ENCODE data around the gene GPT2.

GPT2 gene

DNA sequence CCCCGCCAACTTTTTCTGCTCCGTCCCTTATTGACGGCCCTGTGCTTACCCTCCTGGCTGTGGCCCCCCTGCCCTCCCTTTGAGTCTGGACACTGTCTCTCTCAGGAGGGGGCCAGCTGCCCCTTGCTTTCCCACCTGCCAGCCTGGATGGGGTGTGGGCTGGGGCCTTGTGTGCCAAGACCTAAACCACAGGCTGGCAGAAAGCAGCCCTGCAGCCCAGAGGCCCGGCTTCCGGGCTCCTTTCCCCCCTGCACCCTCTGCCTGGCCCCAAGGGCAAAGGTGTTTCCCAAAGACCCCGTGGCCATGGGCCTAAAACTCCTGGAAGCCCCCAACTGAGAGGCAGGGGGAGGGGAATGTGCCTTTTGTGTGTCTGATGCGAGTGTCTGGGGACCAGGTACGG, 17.5 kb downstream of the GPT2 start:
- H3K9ac ChIP-seq (ENCODE audit: low read length) = no peak overlapping the region
- no peak for DNase-seq (ENCODE audit: low read depth)
- peaks cover 59% of the 10 kb centered on the region for H3K36me3 ChIP-seq (ENCODE audit: control insufficient read depth, insufficient read depth, low read length, severe bottlenecking)

DNA sequence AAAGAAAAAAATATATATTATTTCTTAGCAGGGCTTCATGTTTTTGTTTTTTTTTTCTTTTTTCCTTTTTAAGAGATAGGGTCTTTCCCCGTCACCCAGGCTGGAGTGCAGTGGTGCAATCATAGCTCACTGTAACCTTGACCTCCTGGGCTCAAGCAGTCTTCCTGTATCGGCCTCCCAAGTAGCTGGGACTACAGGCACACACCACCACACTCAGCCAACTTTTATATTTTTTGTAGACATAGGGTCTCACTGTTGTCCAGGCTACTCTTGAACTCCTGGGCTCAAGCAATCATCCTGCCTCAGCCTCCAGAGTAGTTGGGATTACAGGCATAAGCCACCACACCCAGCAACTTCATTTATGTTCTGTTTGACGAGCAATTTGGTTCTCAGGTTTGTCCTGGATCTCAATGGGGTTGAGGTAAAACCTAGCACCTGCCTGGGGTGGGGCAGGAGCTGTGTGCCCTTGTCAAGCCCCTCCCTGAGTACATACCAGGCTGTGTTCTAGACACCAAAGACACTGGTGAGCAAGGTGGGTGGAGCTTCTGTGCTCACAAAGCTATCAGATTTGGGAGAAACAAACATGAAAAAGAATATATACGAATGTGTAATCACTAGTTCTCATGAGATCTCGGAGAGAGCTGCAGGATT, 19.2 kb downstream of the GPT2 start:
- H3K4me3 ChIP-seq (ENCODE audit: low read length) = no peak overlapping the region
- DNase-seq (ENCODE audit: low read depth) = no peak
- no peak overlapping the region for H3K9ac ChIP-seq (ENCODE audit: low read length)
- H3K36me3 ChIP-seq (ENCODE audit: control insufficient read depth, insufficient read depth, low read length, severe bottlenecking) = peaks cover 67% of the 10 kb centered on the region
- H3K27me3 ChIP-seq (replicated peaks; ENCODE audit: control insufficient read depth, insufficient read depth, low read length) = no peaks in the 10 kb centered on the region
- H3K9me3 ChIP-seq (ENCODE audit: control insufficient read depth, low read length) = no peaks in the 10 kb centered on the region
- H3K4me1 ChIP-seq (ENCODE audit: control insufficient read depth, insufficient read depth, low read length) = peaks cover 24% of the 10 kb centered on the region

More for the DNA sequence above, 17.5 kb downstream of the GPT2 start:
- no peaks in the 10 kb centered on the region for H3K9me3 ChIP-seq (ENCODE audit: control insufficient read depth, low read length)
- no peaks in the 10 kb centered on the region for H3K27me3 ChIP-seq (replicated peaks; ENCODE audit: control insufficient read depth, insufficient read depth, low read length)
- H3K4me1 ChIP-seq (ENCODE audit: control insufficient read depth, insufficient read depth, low read length) = peaks cover 15% of the 10 kb centered on the region
- H3K4me3 ChIP-seq (ENCODE audit: low read length) = no peak overlapping the region

DNA sequence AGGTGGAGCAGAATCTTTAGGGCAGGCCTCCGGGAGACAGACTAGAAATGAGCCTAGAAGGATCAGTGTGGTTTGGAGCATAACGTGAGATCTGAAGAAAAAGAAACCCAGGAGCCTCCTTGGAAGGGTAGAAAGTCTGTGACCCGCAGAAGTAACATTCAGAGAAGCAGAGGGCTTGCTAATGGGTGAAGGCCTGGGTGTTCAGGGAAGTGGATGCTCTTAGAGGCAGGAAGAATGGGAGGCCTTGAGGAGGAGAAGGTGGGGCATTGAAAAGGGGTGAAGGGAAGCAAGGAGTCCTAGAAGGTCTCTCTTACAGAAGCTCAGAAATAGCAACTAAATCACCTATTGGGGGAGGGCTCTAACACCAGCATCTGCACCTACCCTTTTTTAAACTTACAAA, 20.3 kb downstream of the GPT2 start:
- Histone ChIP-seq H3K4me3 (ENCODE audit: low read length) (no peak overlapping the region), H3K27me3 (replicated peaks; ENCODE audit: control insufficient read depth, insufficient read depth, low read length) (no peaks in the 10 kb centered on the region), H3K9ac (ENCODE audit: low read length) (no peak overlapping the region), H3K36me3 (ENCODE audit: control insufficient read depth, insufficient read depth, low read length, severe bottlenecking) (peaks cover 70% of the 10 kb centered on the region), H3K4me1 (ENCODE audit: control insufficient read depth, insufficient read depth, low read length) (peaks cover 22% of the 10 kb centered on the region), H3K9me3 (ENCODE audit: control insufficient read depth, low read length) (no peaks in the 10 kb centered on the region)
- no peak for DNase-seq (ENCODE audit: low read depth)

DNA sequence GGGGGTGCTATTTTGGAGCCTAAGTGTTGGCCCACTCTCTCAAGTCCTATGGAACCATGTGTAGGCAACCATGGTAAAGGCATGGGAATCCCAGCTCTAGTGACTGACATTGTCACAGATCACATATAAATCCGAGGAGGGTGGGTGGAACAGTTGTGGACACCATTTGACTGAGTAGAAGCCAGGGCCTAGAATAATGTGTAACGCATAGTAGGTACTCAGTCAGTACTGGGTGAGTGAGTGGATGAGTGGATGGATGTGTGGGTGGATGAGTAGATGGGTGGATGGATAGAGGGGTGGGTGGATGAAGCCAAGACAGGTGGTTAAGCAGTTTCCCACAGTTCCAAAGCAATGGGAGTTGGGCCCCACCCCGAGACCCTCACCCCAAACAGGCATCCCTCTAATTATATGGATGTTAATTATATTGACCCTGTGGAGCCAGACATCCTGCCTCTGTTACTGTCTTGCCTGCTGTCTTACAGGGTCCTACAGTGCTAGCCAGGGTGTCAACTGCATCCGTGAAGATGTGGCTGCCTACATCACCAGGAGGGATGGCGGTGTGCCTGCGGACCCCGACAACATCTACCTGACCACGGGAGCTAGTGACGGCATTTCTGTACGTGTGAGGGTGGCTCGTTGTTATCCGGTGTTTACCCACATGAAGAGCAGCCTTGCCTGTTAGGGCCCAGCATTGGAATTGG, 22.3 kb downstream of the GPT2 start:
- Histone ChIP-seq H3K36me3 (ENCODE audit: control insufficient read depth, insufficient read depth, low read length, severe bottlenecking) (peaks cover 70% of the 10 kb centered on the region), H3K4me3 (ENCODE audit: low read length) (no peak overlapping the region), H3K27me3 (replicated peaks; ENCODE audit: control insufficient read depth, insufficient read depth, low read length) (no peaks in the 10 kb centered on the region), H3K4me1 (ENCODE audit: control insufficient read depth, insufficient read depth, low read length) (peaks cover 14% of the 10 kb centered on the region), H3K9ac (ENCODE audit: low read length) (no peak overlapping the region), H3K9me3 (ENCODE audit: control insufficient read depth, low read length) (no peaks in the 10 kb centered on the region)
- DNase-seq (ENCODE audit: low read depth) = no peak

DNA sequence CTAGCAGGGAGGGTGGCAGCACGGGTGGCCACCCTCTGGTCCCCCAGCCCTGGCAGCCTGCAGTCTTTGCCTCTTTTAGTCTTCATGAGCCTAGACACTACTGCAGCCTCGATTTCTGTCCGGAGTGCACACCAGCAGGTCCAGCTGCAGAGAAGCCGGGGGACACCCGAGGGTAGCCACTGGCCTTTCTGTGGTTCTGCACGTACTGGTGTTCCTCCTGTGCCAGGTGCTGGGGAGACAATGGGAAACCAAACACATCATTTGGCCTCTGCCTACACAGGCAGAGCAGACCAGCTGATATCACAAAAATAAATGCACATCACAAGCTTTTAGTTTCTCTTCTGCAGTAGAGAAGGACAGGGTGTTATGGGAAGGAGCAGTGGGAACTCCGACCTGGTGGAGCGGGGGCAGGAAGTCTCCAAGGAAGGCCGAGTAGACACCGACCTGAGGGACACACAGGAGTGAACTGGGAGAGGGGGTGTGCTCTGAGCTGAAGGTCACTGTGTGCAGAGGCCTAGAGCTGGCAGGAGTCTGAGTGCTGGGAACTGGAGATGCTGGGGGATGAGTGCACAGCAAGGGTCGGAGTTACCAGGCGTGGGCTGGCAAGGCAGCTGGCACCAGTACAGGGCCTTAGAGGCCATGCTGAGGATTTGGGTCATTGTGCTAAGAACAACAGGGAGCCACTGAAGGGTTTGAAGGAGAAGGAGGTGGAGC, 23.1 kb downstream of the GPT2 start:
- Histone ChIP-seq H3K4me1 (ENCODE audit: control insufficient read depth, insufficient read depth, low read length) (peaks cover 14% of the 10 kb centered on the region), H3K9me3 (ENCODE audit: control insufficient read depth, low read length) (no peaks in the 10 kb centered on the region), H3K9ac (ENCODE audit: low read length) (no peak overlapping the region), H3K27me3 (replicated peaks; ENCODE audit: control insufficient read depth, insufficient read depth, low read length) (no peaks in the 10 kb centered on the region), H3K4me3 (ENCODE audit: low read length) (no peak overlapping the region), H3K36me3 (ENCODE audit: control insufficient read depth, insufficient read depth, low read length, severe bottlenecking) (peaks cover 70% of the 10 kb centered on the region)
- no peak for DNase-seq (ENCODE audit: low read depth)

DNA sequence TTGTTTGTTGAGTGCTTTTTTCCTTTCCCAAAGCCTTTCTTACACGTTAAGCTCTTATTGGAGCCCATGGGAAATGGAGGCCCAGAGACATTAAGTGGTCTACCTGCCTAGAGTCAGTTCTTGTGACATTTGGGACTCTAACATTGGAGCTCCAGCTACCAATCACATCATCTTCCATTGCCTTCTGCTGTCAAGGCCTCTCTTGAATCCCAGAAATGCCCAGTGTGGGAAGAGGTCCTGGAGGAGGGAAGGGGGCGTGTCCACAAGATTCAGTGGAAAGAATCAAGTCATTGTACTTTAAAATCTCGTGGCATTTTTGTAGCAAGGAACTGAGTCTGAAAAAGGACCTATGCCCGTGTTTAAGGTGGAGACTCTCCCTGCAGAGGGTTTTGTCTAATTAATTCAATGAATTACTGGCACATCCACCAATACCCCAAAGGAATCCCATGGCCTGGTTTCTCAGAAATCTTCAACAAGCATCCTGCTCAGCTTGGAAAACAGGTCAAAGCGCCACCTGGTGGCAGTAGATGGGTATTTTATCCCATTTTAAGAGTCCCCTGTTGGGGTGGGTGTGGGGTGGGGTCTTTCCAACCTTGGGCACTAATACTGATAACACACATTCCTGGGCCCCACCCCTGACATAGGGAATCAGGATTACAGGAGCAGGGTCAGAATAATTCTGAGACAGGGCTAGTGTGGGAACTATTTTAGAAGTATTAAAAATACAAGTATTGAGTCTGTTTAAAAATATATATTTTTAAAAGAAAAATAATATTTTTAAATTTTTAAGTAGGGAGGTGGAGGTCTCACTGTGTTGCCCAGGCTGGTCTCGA, 24.6 kb downstream of the GPT2 start:
- H3K9me3 ChIP-seq (ENCODE audit: control insufficient read depth, low read length) = no peaks in the 10 kb centered on the region
- peaks cover 74% of the 10 kb centered on the region for H3K36me3 ChIP-seq (ENCODE audit: control insufficient read depth, insufficient read depth, low read length, severe bottlenecking)
- no peak overlapping the region for H3K4me3 ChIP-seq (ENCODE audit: low read length)
- H3K9ac ChIP-seq (ENCODE audit: low read length) = no peak overlapping the region
- DNase-seq (ENCODE audit: low read depth) = peak; percentile 84
- peaks cover 14% of the 10 kb centered on the region for H3K4me1 ChIP-seq (ENCODE audit: control insufficient read depth, insufficient read depth, low read length)
- H3K27me3 ChIP-seq (replicated peaks; ENCODE audit: control insufficient read depth, insufficient read depth, low read length) = no peaks in the 10 kb centered on the region

DNA sequence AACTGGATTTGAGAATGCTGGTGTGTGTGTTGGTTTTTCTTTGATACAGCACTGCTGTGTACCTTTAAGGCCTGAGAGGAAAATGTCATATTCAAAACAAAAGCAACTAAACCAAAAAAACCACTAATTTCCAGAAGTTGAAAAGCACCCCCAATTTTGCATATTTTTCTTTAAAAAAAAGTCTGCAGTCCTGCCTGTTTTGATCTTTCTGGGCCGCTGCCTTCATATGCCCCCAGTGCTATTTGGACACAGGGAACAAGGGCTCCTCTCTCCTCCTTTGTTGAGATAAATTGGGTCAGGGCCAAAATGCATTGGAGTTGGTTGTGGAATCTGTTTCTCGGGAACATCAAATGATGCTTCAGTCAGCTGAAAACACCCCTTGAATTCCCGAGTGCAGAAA, 26.9 kb downstream of the GPT2 start:
- no peak for DNase-seq (ENCODE audit: low read depth)
- Histone ChIP-seq H3K9ac (ENCODE audit: low read length) (no peak overlapping the region), H3K4me3 (ENCODE audit: low read length) (no peak overlapping the region), H3K27me3 (replicated peaks; ENCODE audit: control insufficient read depth, insufficient read depth, low read length) (no peaks in the 10 kb centered on the region), H3K36me3 (ENCODE audit: control insufficient read depth, insufficient read depth, low read length, severe bottlenecking) (peaks cover 78% of the 10 kb centered on the region), H3K9me3 (ENCODE audit: control insufficient read depth, low read length) (no peaks in the 10 kb centered on the region), H3K4me1 (ENCODE audit: control insufficient read depth, insufficient read depth, low read length) (peaks cover 14% of the 10 kb centered on the region)

DNA sequence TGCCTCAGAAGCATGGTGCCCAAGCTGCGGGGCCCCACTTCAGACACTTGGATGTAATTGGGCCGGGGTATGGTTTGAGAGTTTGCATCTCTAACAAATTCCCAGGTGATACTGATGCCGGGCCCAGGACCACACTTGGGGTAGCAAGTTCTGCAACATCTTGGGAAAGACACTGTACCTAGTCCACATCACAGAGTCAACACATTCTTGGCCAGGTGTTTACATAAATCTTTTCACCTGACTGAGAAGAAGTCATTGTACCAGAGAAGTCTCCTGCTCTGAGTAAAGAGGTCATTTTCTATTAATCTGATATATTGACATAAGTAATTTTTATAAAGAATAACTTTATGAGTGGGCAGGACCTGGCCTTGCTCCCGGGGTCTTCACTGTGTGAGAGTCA, 27.5 kb downstream of the GPT2 start:
- peaks cover 14% of the 10 kb centered on the region for H3K4me1 ChIP-seq (ENCODE audit: control insufficient read depth, insufficient read depth, low read length)
- no peak for DNase-seq (ENCODE audit: low read depth)
- H3K4me3 ChIP-seq (ENCODE audit: low read length) = no peak overlapping the region
- H3K9me3 ChIP-seq (ENCODE audit: control insufficient read depth, low read length) = no peaks in the 10 kb centered on the region
- peaks cover 77% of the 10 kb centered on the region for H3K36me3 ChIP-seq (ENCODE audit: control insufficient read depth, insufficient read depth, low read length, severe bottlenecking)
- no peaks in the 10 kb centered on the region for H3K27me3 ChIP-seq (replicated peaks; ENCODE audit: control insufficient read depth, insufficient read depth, low read length)
- H3K9ac ChIP-seq (ENCODE audit: low read length) = no peak overlapping the region

DNA sequence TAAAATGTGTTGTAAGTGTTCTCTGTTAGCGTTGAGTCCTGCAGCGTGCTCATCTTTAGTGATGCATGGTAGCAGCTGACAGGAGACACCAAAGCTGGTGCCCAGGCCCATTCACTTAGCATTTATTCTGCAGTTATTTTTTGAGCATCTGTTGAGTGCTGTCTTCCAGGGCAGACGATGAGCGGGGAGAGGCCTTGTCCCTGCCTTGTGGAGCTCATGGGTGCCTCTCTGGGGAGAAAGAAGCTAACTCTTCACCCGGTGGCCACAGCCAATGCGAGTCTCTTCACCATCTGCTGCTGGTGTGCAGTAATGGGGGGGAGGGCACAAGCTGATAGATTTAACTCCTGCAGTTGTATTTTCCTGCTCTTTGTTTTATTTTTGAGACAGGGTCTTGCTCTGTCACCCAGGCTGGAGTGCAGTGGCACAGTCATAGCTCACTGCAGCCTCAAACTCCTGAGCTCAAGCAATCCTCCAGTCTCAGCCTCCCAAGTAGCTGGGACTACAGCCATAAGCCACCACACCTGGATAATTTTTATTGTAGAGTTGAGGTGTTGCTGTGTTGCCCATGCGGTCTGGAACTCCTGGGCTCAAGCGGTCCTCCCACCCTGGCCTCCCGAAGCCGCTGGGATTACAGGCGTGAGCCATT, 30.5 kb downstream of the GPT2 start:
- Histone ChIP-seq H3K9ac (ENCODE audit: low read length) (no peak overlapping the region), H3K36me3 (ENCODE audit: control insufficient read depth, insufficient read depth, low read length, severe bottlenecking) (peaks cover 93% of the 10 kb centered on the region), H3K27me3 (replicated peaks; ENCODE audit: control insufficient read depth, insufficient read depth, low read length) (no peaks in the 10 kb centered on the region), H3K4me3 (ENCODE audit: low read length) (no peak overlapping the region), H3K4me1 (ENCODE audit: control insufficient read depth, insufficient read depth, low read length) (no peaks in the 10 kb centered on the region), H3K9me3 (ENCODE audit: control insufficient read depth, low read length) (no peaks in the 10 kb centered on the region)
- no peak for DNase-seq (ENCODE audit: low read depth)

DNA sequence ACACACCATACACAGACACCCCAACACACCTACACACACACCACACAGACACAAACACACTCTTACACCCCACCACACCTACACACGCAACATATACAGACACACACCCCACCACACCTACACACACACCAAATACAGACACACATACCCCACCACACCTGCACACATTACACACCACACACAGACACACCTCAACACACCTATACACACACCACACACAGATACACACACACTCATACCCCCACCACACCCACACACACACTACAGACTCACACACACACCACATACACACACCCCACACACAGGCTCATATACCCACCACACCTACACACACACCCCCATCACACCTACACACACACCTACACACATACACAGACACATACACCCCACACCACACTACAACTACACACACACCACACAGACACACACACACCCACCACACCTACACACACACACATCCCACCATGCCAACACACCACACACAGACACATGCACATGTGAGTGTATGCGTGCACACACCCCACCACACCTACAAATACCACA, 31.4 kb downstream of the GPT2 start:
- DNase-seq (ENCODE audit: low read depth) = no peak
- no peaks in the 10 kb centered on the region for H3K27me3 ChIP-seq (replicated peaks; ENCODE audit: control insufficient read depth, insufficient read depth, low read length)
- H3K9me3 ChIP-seq (ENCODE audit: control insufficient read depth, low read length) = no peaks in the 10 kb centered on the region
- H3K4me1 ChIP-seq (ENCODE audit: control insufficient read depth, insufficient read depth, low read length) = no peaks in the 10 kb centered on the region
- H3K36me3 ChIP-seq (ENCODE audit: control insufficient read depth, insufficient read depth, low read length, severe bottlenecking) = peaks cover 94% of the 10 kb centered on the region
- H3K4me3 ChIP-seq (ENCODE audit: low read length) = no peak overlapping the region
- no peak overlapping the region for H3K9ac ChIP-seq (ENCODE audit: low read length)

All from adipocyte (in vitro differentiated cells).